ENCODE measurements around the gene LSM3.

LSM3 gene

GRCh38 chr3:14130707-14131106 lies 47.9 kb upstream of the LSM3 start:
- no peaks in the 10 kb centered on the region for H3K27me3 ChIP-seq (ENCODE audit: insufficient read depth, low read length)
- TF ChIP-seq CTCF (IDR thresholded peaks at IDR 0.05; ENCODE audit: low read length) (no peak), EZH2 (IDR thresholded peaks at IDR 0.05; ENCODE audit: borderline replicate concordance, low read length) (no peak)
- H3F3A ChIP-seq (ENCODE audit: insufficient read depth, low read length): no peaks in the 10 kb centered on the region
- H3K4me3 ChIP-seq (ENCODE audit: low read depth, low read length, poor library complexity, severe bottlenecking): no peak overlapping the region
- no peak overlapping the region for H2AFZ ChIP-seq (ENCODE audit: low read length)
- H3K9ac ChIP-seq (ENCODE audit: low read length): no peak overlapping the region
- no peaks in the 10 kb centered on the region for H3K9me3 ChIP-seq (ENCODE audit: low read length)
- H3K4me1 ChIP-seq (ENCODE audit: insufficient read depth, low read length, severe bottlenecking): peaks cover 10% of the 10 kb centered on the region
- no peaks in the 10 kb centered on the region for H3K79me2 ChIP-seq (ENCODE audit: insufficient read depth, low read length)
- no peak overlapping the region for H3K27ac ChIP-seq (ENCODE audit: low read depth, low read length, poor library complexity, severe bottlenecking)
- H4K20me1 ChIP-seq (ENCODE audit: insufficient read depth, low read length): no peaks in the 10 kb centered on the region
- H3K4me2 ChIP-seq (ENCODE audit: low read length): no peak overlapping the region
- H3K36me3 ChIP-seq (ENCODE audit: insufficient read depth, low read length): peaks cover 60% of the 10 kb centered on the region
- H3K9me2 ChIP-seq (ENCODE audit: low read depth, low read length): no peaks in the 10 kb centered on the region

- Histone ChIP-seq H3K9me2 (ENCODE audit: low read depth, low read length) (no peaks in the 10 kb centered on the region), H3F3A (ENCODE audit: insufficient read depth, low read length) (no peaks in the 10 kb centered on the region), H3K9ac (ENCODE audit: low read length) (no peak overlapping the region), H2AFZ (ENCODE audit: low read length) (no peak overlapping the region), H3K27ac (ENCODE audit: low read depth, low read length, poor library complexity, severe bottlenecking) (no peak overlapping the region), H4K20me1 (ENCODE audit: insufficient read depth, low read length) (no peaks in the 10 kb centered on the region), H3K9me3 (ENCODE audit: low read length) (no peaks in the 10 kb centered on the region), H3K27me3 (ENCODE audit: insufficient read depth, low read length) (no peaks in the 10 kb centered on the region), H3K36me3 (ENCODE audit: insufficient read depth, low read length) (peaks cover 64% of the 10 kb centered on the region), H3K4me2 (ENCODE audit: low read length) (no peak overlapping the region), H3K4me1 (ENCODE audit: insufficient read depth, low read length, severe bottlenecking) (peaks cover 6% of the 10 kb centered on the region), H3K79me2 (ENCODE audit: insufficient read depth, low read length) (no peaks in the 10 kb centered on the region), H3K4me3 (ENCODE audit: low read depth, low read length, poor library complexity, severe bottlenecking) (no peak overlapping the region)
- TF ChIP-seq CTCF (IDR thresholded peaks at IDR 0.05; ENCODE audit: low read length) (no peak), EZH2 (IDR thresholded peaks at IDR 0.05; ENCODE audit: borderline replicate concordance, low read length) (no peak)
Measured at GRCh38 chr3:14131134-14131533, 47.5 kb upstream of the LSM3 start.

GRCh38 chr3:14132120-14132519 lies 46.5 kb upstream of the LSM3 start:
- TF ChIP-seq EZH2 (IDR thresholded peaks at IDR 0.05; ENCODE audit: borderline replicate concordance, low read length) (no peak), CTCF (IDR thresholded peaks at IDR 0.05; ENCODE audit: low read length) (no peak)
- H3K4me2 ChIP-seq (ENCODE audit: low read length): no peak overlapping the region
- H3K79me2 ChIP-seq (ENCODE audit: insufficient read depth, low read length): no peaks in the 10 kb centered on the region
- no peaks in the 10 kb centered on the region for H4K20me1 ChIP-seq (ENCODE audit: insufficient read depth, low read length)
- H3F3A ChIP-seq (ENCODE audit: insufficient read depth, low read length): no peaks in the 10 kb centered on the region
- H3K27me3 ChIP-seq (ENCODE audit: insufficient read depth, low read length): no peaks in the 10 kb centered on the region
- no peak overlapping the region for H3K4me3 ChIP-seq (ENCODE audit: low read depth, low read length, poor library complexity, severe bottlenecking)
- H3K9me3 ChIP-seq (ENCODE audit: low read length): no peaks in the 10 kb centered on the region
- no peak overlapping the region for H3K27ac ChIP-seq (ENCODE audit: low read depth, low read length, poor library complexity, severe bottlenecking)
- peaks cover 68% of the 10 kb centered on the region for H3K36me3 ChIP-seq (ENCODE audit: insufficient read depth, low read length)
- no peaks in the 10 kb centered on the region for H3K9me2 ChIP-seq (ENCODE audit: low read depth, low read length)
- no peak overlapping the region for H2AFZ ChIP-seq (ENCODE audit: low read length)
- H3K4me1 ChIP-seq (ENCODE audit: insufficient read depth, low read length, severe bottlenecking): no peaks in the 10 kb centered on the region
- no peak overlapping the region for H3K9ac ChIP-seq (ENCODE audit: low read length)

All from OCI-LY1 (cell line).